ENCODE results near the gene BLOC1S2.
"Not testable (repeated sequence)": the region's sequence is repeated elsewhere in the genome, so short reads cannot be mapped to it uniquely, and the experiment has no call there.

Gene BLOC1S2

GRCh38 chr10:100291356-100291755 is 4.9 kb upstream of the BLOC1S2 start:
- TF ChIP-seq, protein P1, sequence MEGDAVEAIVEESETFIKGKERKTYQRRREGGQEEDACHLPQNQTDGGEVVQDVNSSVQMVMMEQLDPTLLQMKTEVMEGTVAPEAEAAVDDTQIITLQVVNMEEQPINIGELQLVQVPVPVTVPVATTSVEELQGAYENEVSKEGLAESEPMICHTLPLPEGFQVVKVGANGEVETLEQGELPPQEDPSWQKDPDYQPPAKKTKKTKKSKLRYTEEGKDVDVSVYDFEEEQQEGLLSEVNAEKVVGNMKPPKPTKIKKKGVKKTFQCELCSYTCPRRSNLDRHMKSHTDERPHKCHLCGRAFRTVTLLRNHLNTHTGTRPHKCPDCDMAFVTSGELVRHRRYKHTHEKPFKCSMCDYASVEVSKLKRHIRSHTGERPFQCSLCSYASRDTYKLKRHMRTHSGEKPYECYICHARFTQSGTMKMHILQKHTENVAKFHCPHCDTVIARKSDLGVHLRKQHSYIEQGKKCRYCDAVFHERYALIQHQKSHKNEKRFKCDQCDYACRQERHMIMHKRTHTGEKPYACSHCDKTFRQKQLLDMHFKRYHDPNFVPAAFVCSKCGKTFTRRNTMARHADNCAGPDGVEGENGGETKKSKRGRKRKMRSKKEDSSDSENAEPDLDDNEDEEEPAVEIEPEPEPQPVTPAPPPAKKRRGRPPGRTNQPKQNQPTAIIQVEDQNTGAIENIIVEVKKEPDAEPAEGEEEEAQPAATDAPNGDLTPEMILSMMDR (conservative IDR thresholded peaks at IDR 0.05; ENCODE audit: low read depth, low read length), result no peak
- no peak overlapping the region for H3K9ac ChIP-seq
- no peak overlapping the region for H3K4me3 ChIP-seq (IDR thresholded peaks at IDR 0.05; ENCODE audit: insufficient read depth, low read depth, low read length)
- H4K20me1 ChIP-seq (ENCODE audit: insufficient read depth), result no peaks in the 10 kb centered on the region
- no peak overlapping the region for H2AFZ ChIP-seq (ENCODE audit: low read depth)
- no peak overlapping the region for H3K4me2 ChIP-seq
- H3K27ac ChIP-seq, result no peak overlapping the region
- H3K36me3 ChIP-seq (ENCODE audit: insufficient read depth), result no peaks in the 10 kb centered on the region
- H3K79me2 ChIP-seq (ENCODE audit: insufficient read depth, low read depth), result 0 out of 2 replicates have a peak, but pooled peaks cover under 1% of the 10 kb centered on the region
- H3K27me3 ChIP-seq (ENCODE audit: insufficient read depth, low read depth), result no peaks in the 10 kb centered on the region
- H3K4me1 ChIP-seq (ENCODE audit: low read depth, poor library complexity, severe bottlenecking), result peaks cover 5% of the 10 kb centered on the region

DNA sequence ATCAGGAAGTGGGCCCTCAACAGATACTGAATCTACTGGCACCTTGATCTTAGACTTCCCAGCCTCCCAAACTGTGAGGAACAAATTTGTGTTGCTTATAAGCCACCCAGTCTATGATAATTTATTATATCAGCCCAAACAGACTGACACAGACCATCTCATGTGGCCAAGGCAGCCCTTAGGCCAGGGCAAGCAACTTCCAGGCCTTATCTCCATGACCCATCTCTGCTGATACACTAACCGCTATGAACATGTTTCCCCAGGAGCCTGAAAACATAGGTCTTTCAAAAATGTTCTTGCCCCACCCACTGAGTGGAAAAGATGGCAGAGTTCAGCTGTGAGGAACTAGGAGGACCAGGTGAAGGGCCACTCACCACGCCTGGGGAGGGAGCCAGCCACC is 3.2 kb upstream of the BLOC1S2 start:
- Histone ChIP-seq H3K4me1 (ENCODE audit: low read depth, poor library complexity, severe bottlenecking) (peaks cover 16% of the 10 kb centered on the region), H2AFZ (ENCODE audit: low read depth) (no peak overlapping the region), H3K27me3 (ENCODE audit: insufficient read depth, low read depth) (no peaks in the 10 kb centered on the region), H3K79me2 (ENCODE audit: insufficient read depth, low read depth) (peaks cover 17% of the 10 kb centered on the region), H4K20me1 (ENCODE audit: insufficient read depth) (no peaks in the 10 kb centered on the region), H3K9ac (no peak overlapping the region), H3K36me3 (ENCODE audit: insufficient read depth) (no peaks in the 10 kb centered on the region), H3K27ac (no peak overlapping the region), H3K4me2 (no peak overlapping the region), H3K4me3 (IDR thresholded peaks at IDR 0.05; ENCODE audit: insufficient read depth, low read depth, low read length) (no peak overlapping the region)
- TF ChIP-seq, protein P1 (conservative IDR thresholded peaks at IDR 0.05; ENCODE audit: low read depth, low read length), result no peak

DNA sequence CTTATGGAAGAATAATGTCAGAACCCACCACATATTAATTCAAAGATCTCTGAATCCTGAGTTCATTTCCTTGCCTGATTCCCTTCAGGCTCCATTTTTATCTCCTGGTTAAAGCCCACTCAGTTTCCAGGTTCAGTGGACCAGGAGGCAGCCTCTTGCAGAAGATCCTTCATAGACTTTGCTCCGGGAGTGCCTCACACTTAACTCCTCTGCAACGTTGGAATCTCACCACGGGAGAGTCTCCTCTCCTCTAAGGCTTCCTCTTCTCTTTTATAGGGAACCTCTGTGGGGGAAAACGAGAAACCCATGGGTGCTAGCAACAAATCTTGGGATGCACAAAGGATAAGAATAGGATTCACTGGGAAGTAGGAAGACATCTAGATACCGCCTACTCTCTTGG is 1.7 kb upstream of the BLOC1S2 start:
- Histone ChIP-seq H3K79me2 (ENCODE audit: insufficient read depth, low read depth) (peaks cover 32% of the 10 kb centered on the region), H4K20me1 (ENCODE audit: insufficient read depth) (no peaks in the 10 kb centered on the region), H3K4me2 (no peak overlapping the region), H3K4me3 (IDR thresholded peaks at IDR 0.05; ENCODE audit: insufficient read depth, low read depth, low read length) (no peak overlapping the region), H3K27ac (no peak overlapping the region), H3K36me3 (ENCODE audit: insufficient read depth) (no peaks in the 10 kb centered on the region), H3K4me1 (ENCODE audit: low read depth, poor library complexity, severe bottlenecking) (peaks cover 22% of the 10 kb centered on the region), H3K27me3 (ENCODE audit: insufficient read depth, low read depth) (no peaks in the 10 kb centered on the region), H2AFZ (ENCODE audit: low read depth) (no peak overlapping the region), H3K9ac (no peak overlapping the region)
- TF ChIP-seq, protein P1 (conservative IDR thresholded peaks at IDR 0.05; ENCODE audit: low read depth, low read length), result no peak

DNA sequence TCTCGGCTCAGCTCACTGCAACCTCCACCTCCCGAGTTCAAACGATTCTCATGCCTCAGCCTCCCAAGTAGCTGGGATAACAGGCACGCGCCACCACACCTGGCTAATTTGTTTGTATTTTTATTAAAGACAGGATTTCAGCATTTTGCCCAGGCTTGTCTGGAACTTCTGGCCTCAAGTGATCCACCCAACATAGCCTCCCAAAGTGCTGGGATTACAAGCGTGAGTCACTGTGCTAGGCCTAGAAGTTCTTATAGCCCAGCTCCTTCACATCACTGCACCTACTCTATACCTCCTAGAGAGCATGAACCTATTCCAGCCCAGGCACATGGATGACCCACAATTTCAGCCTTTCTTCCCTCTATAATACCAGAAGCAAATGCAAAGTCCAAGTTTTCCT is 1.3 kb upstream of the BLOC1S2 start:
- Histone ChIP-seq H3K4me2 (no peak overlapping the region), H3K27ac (no peak overlapping the region), H3K4me1 (ENCODE audit: low read depth, poor library complexity, severe bottlenecking) (peaks cover 22% of the 10 kb centered on the region), H3K9ac (no peak overlapping the region), H2AFZ (ENCODE audit: low read depth) (no peak overlapping the region), H3K4me3 (IDR thresholded peaks at IDR 0.05; ENCODE audit: insufficient read depth, low read depth, low read length) (no peak overlapping the region), H3K27me3 (ENCODE audit: insufficient read depth, low read depth) (no peaks in the 10 kb centered on the region), H3K79me2 (ENCODE audit: insufficient read depth, low read depth) (peaks cover 36% of the 10 kb centered on the region), H4K20me1 (ENCODE audit: insufficient read depth) (no peaks in the 10 kb centered on the region), H3K36me3 (ENCODE audit: insufficient read depth) (no peaks in the 10 kb centered on the region)
- TF ChIP-seq, protein P1 (conservative IDR thresholded peaks at IDR 0.05; ENCODE audit: low read depth, low read length), result no peak

DNA sequence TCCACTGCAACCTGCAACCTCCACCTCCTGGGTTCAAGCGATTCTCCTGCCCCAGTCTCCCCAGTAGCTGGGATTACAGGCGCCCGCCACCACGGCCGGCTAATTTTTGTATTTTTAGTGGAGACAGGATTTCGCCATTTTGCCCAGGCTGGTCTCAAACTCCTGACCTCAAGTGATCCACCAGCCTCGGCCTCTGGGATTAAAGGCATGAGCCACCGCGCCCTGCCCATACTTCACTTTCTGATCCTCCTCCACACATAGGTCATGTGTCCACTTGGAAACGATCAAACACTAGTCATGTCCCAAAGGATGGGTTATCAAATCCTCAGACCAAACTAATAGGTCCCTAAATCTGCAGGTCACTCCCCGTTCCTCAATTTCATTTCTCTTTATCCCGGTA is 1.2 kb downstream of the BLOC1S2 start:
- Histone ChIP-seq H3K4me2 (peak overlapping the region; percentile 92), H3K27ac (peak overlapping the region; percentile 75; the same call in 1 of the 2 replicates), H3K4me1 (ENCODE audit: low read depth, poor library complexity, severe bottlenecking) (peaks cover 22% of the 10 kb centered on the region), H3K9ac (peak overlapping the region; percentile 82), H3K79me2 (ENCODE audit: insufficient read depth, low read depth) (peaks cover 46% of the 10 kb centered on the region)
- H3K27me3 ChIP-seq (ENCODE audit: insufficient read depth, low read depth); H3K4me3 ChIP-seq (IDR thresholded peaks at IDR 0.05; ENCODE audit: insufficient read depth, low read depth, low read length); H4K20me1 ChIP-seq (ENCODE audit: insufficient read depth); H3K36me3 ChIP-seq (ENCODE audit: insufficient read depth); H2AFZ ChIP-seq (ENCODE audit: low read depth): not testable (repeated sequence)

All from KMS-11 (cell line).